OCI-LY7 (cell line): ENCODE results near the gene WDR70.

Experiments used
- CTCF ChIP-seq: fragments of 200-600 bp; sonication (generic); conservative IDR thresholded peaks from 2 replicates; pipeline ENCODE4 v1.5.1; 2014; ENCODE audit warnings: mild to moderate bottlenecking, antibody characterized with exemption, low read length, moderate library complexity, mixed read lengths
- EZH2phosphoT487 ChIP-seq: fragments of 200-600 bp; sonication (generic); IDR thresholded peaks from 2 replicates; pipeline ENCODE4 v1.6.1; 2018; ENCODE audit warnings: low read depth, borderline replicate concordance, mild to moderate bottlenecking, mixed run types, antibody characterized with exemption, low read length, moderate library complexity, mixed read lengths

GRCh38 chr5:37774912-37775483 lies 395.9 kb downstream of the WDR70 start:
- TF ChIP-seq CTCF (peak; percentile 83), EZH2phosphoT487 (no peak)
